Type B pancreatic cell (in vitro differentiated cells): ENCODE results near the gene EPS8L3. TPM values are rescaled to one million over a fixed set of nuclear protein-coding genes. Genes with fewer than 3 reads are reported as not detected.
A peak's percentile ranks its signal among the peaks of the same experiment; 100 is the strongest.
"Not testable (repeated sequence)": the region's sequence is repeated elsewhere in the genome, so short reads cannot be mapped to it uniquely, and the experiment has no call there.

Experiments used
- DNase-seq: peaks from one replicate; pipeline ENCODE4 v3.0.0; 2021; ENCODE audit warnings: mixed read lengths; ENCODE audit not compliant: unreplicated experiment; ENCODE audit errors: extremely low spot score
- H3K27ac Mint-ChIP-seq: 2 replicates; pipeline ENCODE4 v1.8.0; 2021; ENCODE audit warnings: mild to moderate bottlenecking, mixed read lengths
- H3K27me3 Mint-ChIP-seq: 2 replicates; pipeline ENCODE4 v1.8.0; 2021; ENCODE audit warnings: mixed read lengths
- H3K36me3 Mint-ChIP-seq: 2 replicates; pipeline ENCODE4 v1.8.0; 2021; ENCODE audit warnings: mixed read lengths
- H3K4me1 Mint-ChIP-seq: one replicate; pipeline ENCODE4 v1.8.0; 2021; ENCODE audit warnings: mixed read lengths; ENCODE audit not compliant: unreplicated experiment
- H3K4me3 Mint-ChIP-seq: 2 replicates; pipeline ENCODE4 v1.8.0; 2021; ENCODE audit warnings: mild to moderate bottlenecking, mixed read lengths
- H3K9me3 Mint-ChIP-seq: 2 replicates; pipeline ENCODE4 v1.8.0; 2021; ENCODE audit warnings: mixed read lengths
- total RNA-seq: library from RNA; stranded (reverse); gene quantifications from 2 replicates; pipeline ENCODE4 v1.2.1, GENCODE V29; 2021; ENCODE audit warnings: low replicate concordance
- TF ChIP-seq, protein P1 (sequence below): fragments of 200-600 bp; sonication (generic); conservative IDR thresholded peaks from 2 replicates; pipeline ENCODE4 v1.5.0; 2021; ENCODE audit warnings: antibody characterized with exemption, mild to moderate bottlenecking

The EPS8L3 gene
- total RNA-seq, 1 donor from 2014 or later: 9.9 TPM

- Mint-ChIP-seq H3K36me3 (no peaks in the 10 kb centered on the region), H3K27ac (no peak overlapping the region), H3K27me3 (no peaks in the 10 kb centered on the region), H3K4me3 (no peak overlapping the region), H3K9me3 (no peaks in the 10 kb centered on the region), H3K4me1 (no peaks in the 10 kb centered on the region)
- DNase-seq: peak; percentile 49
- TF ChIP-seq, protein P1, sequence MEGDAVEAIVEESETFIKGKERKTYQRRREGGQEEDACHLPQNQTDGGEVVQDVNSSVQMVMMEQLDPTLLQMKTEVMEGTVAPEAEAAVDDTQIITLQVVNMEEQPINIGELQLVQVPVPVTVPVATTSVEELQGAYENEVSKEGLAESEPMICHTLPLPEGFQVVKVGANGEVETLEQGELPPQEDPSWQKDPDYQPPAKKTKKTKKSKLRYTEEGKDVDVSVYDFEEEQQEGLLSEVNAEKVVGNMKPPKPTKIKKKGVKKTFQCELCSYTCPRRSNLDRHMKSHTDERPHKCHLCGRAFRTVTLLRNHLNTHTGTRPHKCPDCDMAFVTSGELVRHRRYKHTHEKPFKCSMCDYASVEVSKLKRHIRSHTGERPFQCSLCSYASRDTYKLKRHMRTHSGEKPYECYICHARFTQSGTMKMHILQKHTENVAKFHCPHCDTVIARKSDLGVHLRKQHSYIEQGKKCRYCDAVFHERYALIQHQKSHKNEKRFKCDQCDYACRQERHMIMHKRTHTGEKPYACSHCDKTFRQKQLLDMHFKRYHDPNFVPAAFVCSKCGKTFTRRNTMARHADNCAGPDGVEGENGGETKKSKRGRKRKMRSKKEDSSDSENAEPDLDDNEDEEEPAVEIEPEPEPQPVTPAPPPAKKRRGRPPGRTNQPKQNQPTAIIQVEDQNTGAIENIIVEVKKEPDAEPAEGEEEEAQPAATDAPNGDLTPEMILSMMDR: no peak
Measured at GRCh38 chr1:109756848-109757521, 6.7 kb downstream of the EPS8L3 start.

- H3K4me1 Mint-ChIP-seq, H3K4me3 Mint-ChIP-seq, DNase-seq, H3K27me3 Mint-ChIP-seq, H3K27ac Mint-ChIP-seq, H3K9me3 Mint-ChIP-seq, H3K36me3 Mint-ChIP-seq: not testable (repeated sequence)
Measured at GRCh38 chr1:109756325-109756724, 7.4 kb downstream of the EPS8L3 start.

GRCh38 chr1:109754738-109755137 is 9.0 kb downstream of the EPS8L3 start:
- no peaks in the 10 kb centered on the region for H3K9me3 Mint-ChIP-seq
- H3K4me1 Mint-ChIP-seq: no peaks in the 10 kb centered on the region
- no peak overlapping the region for H3K27ac Mint-ChIP-seq
- H3K4me3 Mint-ChIP-seq: no peak overlapping the region
- no peak for DNase-seq
- H3K27me3 Mint-ChIP-seq: no peaks in the 10 kb centered on the region
- TF ChIP-seq, protein P1: no peak
- H3K36me3 Mint-ChIP-seq: no peaks in the 10 kb centered on the region

GRCh38 chr1:109751531-109752260 is 12.0 kb downstream of the EPS8L3 start:
- no peaks in the 10 kb centered on the region for H3K4me1 Mint-ChIP-seq

GRCh38 chr1:109750920-109751319 is 12.8 kb downstream of the EPS8L3 start:
- Mint-ChIP-seq H3K4me3 (no peak overlapping the region), H3K27me3 (peaks cover 7% of the 10 kb centered on the region), H3K9me3 (no peaks in the 10 kb centered on the region), H3K27ac (no peak overlapping the region), H3K36me3 (no peaks in the 10 kb centered on the region), H3K4me1 (no peaks in the 10 kb centered on the region)
- TF ChIP-seq, protein P1: no peak
- peak; percentile 29 for DNase-seq

More at GRCh38 chr1:109751531-109752260, 12.0 kb downstream of the EPS8L3 start:
- Mint-ChIP-seq H3K27ac (no peak overlapping the region), H3K4me3 (no peak overlapping the region), H3K27me3 (peaks cover 7% of the 10 kb centered on the region), H3K36me3 (no peaks in the 10 kb centered on the region), H3K9me3 (no peaks in the 10 kb centered on the region)
- TF ChIP-seq, protein P1: no peak
- peak; percentile 48 for DNase-seq

GRCh38 chr1:109750241-109750882 is 13.4 kb downstream of the EPS8L3 start:
- H3K9me3 Mint-ChIP-seq: no peaks in the 10 kb centered on the region
- no peak overlapping the region for H3K4me3 Mint-ChIP-seq
- TF ChIP-seq, protein P1: no peak
- H3K4me1 Mint-ChIP-seq: no peaks in the 10 kb centered on the region
- H3K27ac Mint-ChIP-seq: no peak overlapping the region
- peaks cover 7% of the 10 kb centered on the region for H3K27me3 Mint-ChIP-seq
- H3K36me3 Mint-ChIP-seq: no peaks in the 10 kb centered on the region
- peak; percentile 51 for DNase-seq
